ENCODE measurements around the gene GPR68.

GPR68 gene

GRCh38 chr14:91238661-91239060 lies 5.8 kb downstream of the GPR68 start:
- no peaks in the 10 kb centered on the region for H3K27me3 ChIP-seq (ENCODE audit: control insufficient read depth in 1 of 2, insufficient read depth in 2 of 2, low read length in 2 of 2)
- no peak overlapping the region for H3K27ac ChIP-seq (ENCODE audit: low read length)
- H3K4me3 ChIP-seq (ENCODE audit: low read length in 2 of 2), result no peak overlapping the region
- H3K9ac ChIP-seq (ENCODE audit: low read length in 2 of 2), result no peak overlapping the region
- H3K9me3 ChIP-seq (ENCODE audit: control insufficient read depth in 2 of 2, low read length in 2 of 2), result no peaks in the 10 kb centered on the region
- peaks cover 8% of the 10 kb centered on the region for H3K4me1 ChIP-seq (ENCODE audit: control insufficient read depth, insufficient read depth, low read length)
- no peaks in the 10 kb centered on the region for H3K36me3 ChIP-seq (ENCODE audit: control insufficient read depth in 2 of 2, insufficient read depth in 2 of 2, low read length in 2 of 2)

- no peaks in the 10 kb centered on the region for H3K27me3 ChIP-seq (ENCODE audit: control insufficient read depth in 1 of 2, insufficient read depth in 2 of 2, low read length in 2 of 2)
- no peak overlapping the region for H3K27ac ChIP-seq (ENCODE audit: low read length)
- H3K9ac ChIP-seq (ENCODE audit: low read length in 2 of 2), result no peak overlapping the region
- H3K4me3 ChIP-seq (ENCODE audit: low read length in 2 of 2), result no peak overlapping the region
- no peaks in the 10 kb centered on the region for H3K9me3 ChIP-seq (ENCODE audit: control insufficient read depth in 2 of 2, low read length in 2 of 2)
- peaks cover 2% of the 10 kb centered on the region for H3K4me1 ChIP-seq (ENCODE audit: control insufficient read depth, insufficient read depth, low read length)
- no peaks in the 10 kb centered on the region for H3K36me3 ChIP-seq (ENCODE audit: control insufficient read depth in 2 of 2, insufficient read depth in 2 of 2, low read length in 2 of 2)
These were observed 6.4 kb downstream of the GPR68 start for GRCh38 chr14:91238085-91238484.

GRCh38 chr14:91237219-91237618 lies 7.3 kb downstream of the GPR68 start:
- H3K27me3 ChIP-seq (ENCODE audit: control insufficient read depth in 1 of 2, insufficient read depth in 2 of 2, low read length in 2 of 2), result no peaks in the 10 kb centered on the region
- no peak overlapping the region for H3K9ac ChIP-seq (ENCODE audit: low read length in 2 of 2)
- no peaks in the 10 kb centered on the region for H3K4me1 ChIP-seq (ENCODE audit: control insufficient read depth, insufficient read depth, low read length)
- H3K36me3 ChIP-seq (ENCODE audit: control insufficient read depth in 2 of 2, insufficient read depth in 2 of 2, low read length in 2 of 2), result no peaks in the 10 kb centered on the region
- H3K9me3 ChIP-seq (ENCODE audit: control insufficient read depth in 2 of 2, low read length in 2 of 2), result no peaks in the 10 kb centered on the region
- H3K27ac ChIP-seq (ENCODE audit: low read length), result no peak overlapping the region
- H3K4me3 ChIP-seq (ENCODE audit: low read length in 2 of 2), result no peak overlapping the region

- no peaks in the 10 kb centered on the region for H3K36me3 ChIP-seq (ENCODE audit: control insufficient read depth in 2 of 2, insufficient read depth in 2 of 2, low read length in 2 of 2)
- H3K4me1 ChIP-seq (ENCODE audit: control insufficient read depth, insufficient read depth, low read length), result peaks cover 3% of the 10 kb centered on the region
- no peak overlapping the region for H3K27ac ChIP-seq (ENCODE audit: low read length)
- H3K27me3 ChIP-seq (ENCODE audit: control insufficient read depth in 1 of 2, insufficient read depth in 2 of 2, low read length in 2 of 2), result no peaks in the 10 kb centered on the region
- no peaks in the 10 kb centered on the region for H3K9me3 ChIP-seq (ENCODE audit: control insufficient read depth in 2 of 2, low read length in 2 of 2)
- no peak overlapping the region for H3K9ac ChIP-seq (ENCODE audit: low read length in 2 of 2)
- no peak overlapping the region for H3K4me3 ChIP-seq (ENCODE audit: low read length in 2 of 2)
These were observed 8.7 kb downstream of the GPR68 start for GRCh38 chr14:91235841-91236240.

- no peaks in the 10 kb centered on the region for H3K27me3 ChIP-seq (ENCODE audit: control insufficient read depth in 1 of 2, insufficient read depth in 2 of 2, low read length in 2 of 2)
- H3K9me3 ChIP-seq (ENCODE audit: control insufficient read depth in 2 of 2, low read length in 2 of 2), result no peaks in the 10 kb centered on the region
- no peak overlapping the region for H3K4me3 ChIP-seq (ENCODE audit: low read length in 2 of 2)
- H3K9ac ChIP-seq (ENCODE audit: low read length in 2 of 2), result no peak overlapping the region
- peaks cover 0 to 6% of the 10 kb centered on the region in 2 donors for H3K36me3 ChIP-seq (ENCODE audit: control insufficient read depth in 2 of 2, insufficient read depth in 2 of 2, low read length in 2 of 2)
- peaks cover 3% of the 10 kb centered on the region for H3K4me1 ChIP-seq (ENCODE audit: control insufficient read depth, insufficient read depth, low read length)
- no peak overlapping the region for H3K27ac ChIP-seq (ENCODE audit: low read length)
These were observed 9.8 kb downstream of the GPR68 start for GRCh38 chr14:91234791-91235114.

- peaks cover 0 to 6% of the 10 kb centered on the region in 2 donors for H3K36me3 ChIP-seq (ENCODE audit: control insufficient read depth in 2 of 2, insufficient read depth in 2 of 2, low read length in 2 of 2)
- H3K9me3 ChIP-seq (ENCODE audit: control insufficient read depth in 2 of 2, low read length in 2 of 2), result no peaks in the 10 kb centered on the region
- peaks cover 3% of the 10 kb centered on the region for H3K4me1 ChIP-seq (ENCODE audit: control insufficient read depth, insufficient read depth, low read length)
- no peak overlapping the region for H3K27ac ChIP-seq (ENCODE audit: low read length)
- H3K4me3 ChIP-seq (ENCODE audit: low read length in 2 of 2), result no peak overlapping the region
- H3K27me3 ChIP-seq (ENCODE audit: control insufficient read depth in 1 of 2, insufficient read depth in 2 of 2, low read length in 2 of 2), result no peaks in the 10 kb centered on the region
- no peak overlapping the region for H3K9ac ChIP-seq (ENCODE audit: low read length in 2 of 2)
These were observed 10.3 kb downstream of the GPR68 start for GRCh38 chr14:91233936-91234790.

- Histone ChIP-seq H3K36me3 (ENCODE audit: control insufficient read depth in 2 of 2, insufficient read depth in 2 of 2, low read length in 2 of 2) (peaks cover 5 to 12% of the 10 kb centered on the region in 2 donors), H3K27ac (ENCODE audit: low read length) (no peak overlapping the region), H3K4me3 (ENCODE audit: low read length in 2 of 2) (no peak overlapping the region), H3K9me3 (ENCODE audit: control insufficient read depth in 2 of 2, low read length in 2 of 2) (no peaks in the 10 kb centered on the region), H3K4me1 (ENCODE audit: control insufficient read depth, insufficient read depth, low read length) (peaks cover 3% of the 10 kb centered on the region), H3K27me3 (ENCODE audit: control insufficient read depth in 1 of 2, insufficient read depth in 2 of 2, low read length in 2 of 2) (no peaks in the 10 kb centered on the region), H3K9ac (ENCODE audit: low read length in 2 of 2) (no peak overlapping the region)
These were observed 11.9 kb downstream of the GPR68 start for GRCh38 chr14:91232603-91233002.

GRCh38 chr14:91232052-91232451 lies 12.5 kb downstream of the GPR68 start:
- no peak overlapping the region for H3K4me3 ChIP-seq (ENCODE audit: low read length in 2 of 2)
- H3K27ac ChIP-seq (ENCODE audit: low read length), result no peak overlapping the region
- H3K4me1 ChIP-seq (ENCODE audit: control insufficient read depth, insufficient read depth, low read length), result peaks cover 3% of the 10 kb centered on the region
- H3K9me3 ChIP-seq (ENCODE audit: control insufficient read depth in 2 of 2, low read length in 2 of 2), result no peaks in the 10 kb centered on the region
- H3K36me3 ChIP-seq (ENCODE audit: control insufficient read depth in 2 of 2, insufficient read depth in 2 of 2, low read length in 2 of 2), result peaks cover 10 to 14% of the 10 kb centered on the region in 2 donors
- H3K27me3 ChIP-seq (ENCODE audit: control insufficient read depth in 1 of 2, insufficient read depth in 2 of 2, low read length in 2 of 2), result no peaks in the 10 kb centered on the region
- H3K9ac ChIP-seq (ENCODE audit: low read length in 2 of 2), result no peak overlapping the region

- Histone ChIP-seq H3K4me3 (ENCODE audit: low read length in 2 of 2) (no peak overlapping the region), H3K9ac (ENCODE audit: low read length in 2 of 2) (no peak overlapping the region), H3K4me1 (ENCODE audit: control insufficient read depth, insufficient read depth, low read length) (peaks cover 3% of the 10 kb centered on the region), H3K27me3 (ENCODE audit: control insufficient read depth in 1 of 2, insufficient read depth in 2 of 2, low read length in 2 of 2) (no peaks in the 10 kb centered on the region), H3K9me3 (ENCODE audit: control insufficient read depth in 2 of 2, low read length in 2 of 2) (no peaks in the 10 kb centered on the region), H3K36me3 (ENCODE audit: control insufficient read depth in 2 of 2, insufficient read depth in 2 of 2, low read length in 2 of 2) (peaks cover 10 to 14% of the 10 kb centered on the region in 2 donors), H3K27ac (ENCODE audit: low read length) (no peak overlapping the region)
These were observed 13.1 kb downstream of the GPR68 start for GRCh38 chr14:91231446-91231845.

GRCh38 chr14:91230397-91231035 lies 14.0 kb downstream of the GPR68 start:
- no peaks in the 10 kb centered on the region for H3K27me3 ChIP-seq (ENCODE audit: control insufficient read depth in 1 of 2, insufficient read depth in 2 of 2, low read length in 2 of 2)
- H3K9me3 ChIP-seq (ENCODE audit: control insufficient read depth in 2 of 2, low read length in 2 of 2), result no peaks in the 10 kb centered on the region
- H3K36me3 ChIP-seq (ENCODE audit: control insufficient read depth in 2 of 2, insufficient read depth in 2 of 2, low read length in 2 of 2), result peaks cover 10 to 14% of the 10 kb centered on the region in 2 donors
- H3K27ac ChIP-seq (ENCODE audit: low read length), result no peak overlapping the region
- H3K4me1 ChIP-seq (ENCODE audit: control insufficient read depth, insufficient read depth, low read length), result peaks cover 3% of the 10 kb centered on the region
- no peak overlapping the region for H3K9ac ChIP-seq (ENCODE audit: low read length in 2 of 2)
- H3K4me3 ChIP-seq (ENCODE audit: low read length in 2 of 2), result no peak overlapping the region

- H3K9me3 ChIP-seq (ENCODE audit: control insufficient read depth in 2 of 2, low read length in 2 of 2), result no peaks in the 10 kb centered on the region
- H3K9ac ChIP-seq (ENCODE audit: low read length in 2 of 2), result no peak overlapping the region
- no peak overlapping the region for H3K4me3 ChIP-seq (ENCODE audit: low read length in 2 of 2)
- no peaks in the 10 kb centered on the region for H3K27me3 ChIP-seq (ENCODE audit: control insufficient read depth in 1 of 2, insufficient read depth in 2 of 2, low read length in 2 of 2)
- H3K4me1 ChIP-seq (ENCODE audit: control insufficient read depth, insufficient read depth, low read length), result peaks cover 3% of the 10 kb centered on the region
- peaks cover 14 to 18% of the 10 kb centered on the region in 2 donors for H3K36me3 ChIP-seq (ENCODE audit: control insufficient read depth in 2 of 2, insufficient read depth in 2 of 2, low read length in 2 of 2)
- no peak overlapping the region for H3K27ac ChIP-seq (ENCODE audit: low read length)
These were observed 14.7 kb downstream of the GPR68 start for GRCh38 chr14:91229743-91230200.
